Gastroesophageal sphincter (tissue), 3 donors: ENCODE data around the gene ADARB1.

Experiments used
- EP300 ChIP-seq: sonication (generic); formaldehyde crosslinking; IDR thresholded peaks from one replicate; pipeline ENCODE4 v1.6.1; 2017; ENCODE audit warnings: antibody characterized with exemption, mild to moderate bottlenecking
- POLR2A ChIP-seq, 2 donors: fragments of 450-650 bp; IDR thresholded peaks; one replicate each; pipeline ENCODE4 v1.6.1; 2017; ENCODE audit warnings: antibody characterized with exemption in 2 of 2, mild to moderate bottlenecking in 2 of 2, moderate library complexity in 1 of 2
- POLR2AphosphoS5 ChIP-seq: sonication (generic); formaldehyde crosslinking; IDR thresholded peaks from one replicate; pipeline ENCODE4 v1.6.1; 2017; ENCODE audit warnings: antibody characterized with exemption
- TF ChIP-seq, protein P1 (sequence below), 4 experiments: fragments of 200-600 bp in 2 of 4; fragments of 450-650 bp in 2 of 4; sonication (generic) in 1 of 4; IDR thresholded peaks; one replicate each; pipeline ENCODE4 v1.5.1; 2017 to 2019; ENCODE audit warnings: antibody characterized with exemption in 4 of 4, mild to moderate bottlenecking in 2 of 4, moderate library complexity in 2 of 4

DNA sequence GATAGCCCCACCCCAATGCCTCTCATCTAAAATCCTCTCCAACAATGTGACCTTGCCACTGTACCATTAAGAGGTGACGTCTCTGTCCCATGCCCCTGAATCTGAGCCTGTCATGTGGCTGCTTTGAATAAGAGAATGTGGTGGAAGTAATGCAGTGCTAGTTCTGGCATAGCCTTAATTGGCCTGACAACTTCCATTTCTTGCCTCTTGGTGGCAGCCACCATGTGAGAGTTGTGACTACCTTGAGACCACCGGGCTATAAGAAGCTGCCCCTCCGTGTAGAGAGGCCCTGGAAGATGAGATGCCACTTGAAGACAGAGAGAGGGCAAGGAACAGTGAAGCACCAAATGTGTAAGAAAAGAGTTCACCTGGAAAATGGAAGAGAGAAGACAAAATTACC lies 118.0 kb downstream of the ADARB1 start:
- TF ChIP-seq, protein P1, sequence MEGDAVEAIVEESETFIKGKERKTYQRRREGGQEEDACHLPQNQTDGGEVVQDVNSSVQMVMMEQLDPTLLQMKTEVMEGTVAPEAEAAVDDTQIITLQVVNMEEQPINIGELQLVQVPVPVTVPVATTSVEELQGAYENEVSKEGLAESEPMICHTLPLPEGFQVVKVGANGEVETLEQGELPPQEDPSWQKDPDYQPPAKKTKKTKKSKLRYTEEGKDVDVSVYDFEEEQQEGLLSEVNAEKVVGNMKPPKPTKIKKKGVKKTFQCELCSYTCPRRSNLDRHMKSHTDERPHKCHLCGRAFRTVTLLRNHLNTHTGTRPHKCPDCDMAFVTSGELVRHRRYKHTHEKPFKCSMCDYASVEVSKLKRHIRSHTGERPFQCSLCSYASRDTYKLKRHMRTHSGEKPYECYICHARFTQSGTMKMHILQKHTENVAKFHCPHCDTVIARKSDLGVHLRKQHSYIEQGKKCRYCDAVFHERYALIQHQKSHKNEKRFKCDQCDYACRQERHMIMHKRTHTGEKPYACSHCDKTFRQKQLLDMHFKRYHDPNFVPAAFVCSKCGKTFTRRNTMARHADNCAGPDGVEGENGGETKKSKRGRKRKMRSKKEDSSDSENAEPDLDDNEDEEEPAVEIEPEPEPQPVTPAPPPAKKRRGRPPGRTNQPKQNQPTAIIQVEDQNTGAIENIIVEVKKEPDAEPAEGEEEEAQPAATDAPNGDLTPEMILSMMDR (IDR thresholded peaks at IDR 0.05): no peak
- no peak for TF ChIP-seq POLR2AphosphoS5
- TF ChIP-seq POLR2A (IDR thresholded peaks at IDR 0.05): no peak
- no peak for TF ChIP-seq EP300
